Measurements from ENCODE around the gene MISP.
"Not testable (repeated sequence)": the region's sequence is repeated elsewhere in the genome, so short reads cannot be mapped to it uniquely, and the experiment has no call there.

Gene MISP

GRCh38 chr19:723714-724113 lies 27.2 kb upstream of the MISP start:
- no peak for DNase-seq (ENCODE audit: extremely low read depth in 1 of 2, low read depth in 1 of 2)

GRCh38 chr19:725461-726089 lies 25.3 kb upstream of the MISP start:
- DNase-seq (ENCODE audit: extremely low read depth in 1 of 2, low read depth in 1 of 2): no peak

- no peak for DNase-seq (ENCODE audit: extremely low read depth in 1 of 2, low read depth in 1 of 2)
These were observed 23.6 kb upstream of the MISP start for GRCh38 chr19:726993-727956.

GRCh38 chr19:728011-728410 lies 22.9 kb upstream of the MISP start:
- DNase-seq (ENCODE audit: extremely low read depth in 1 of 2, low read depth in 1 of 2): no peak

GRCh38 chr19:729564-729963 lies 21.3 kb upstream of the MISP start:
- DNase-seq (ENCODE audit: extremely low read depth in 1 of 2, low read depth in 1 of 2): not testable (repeated sequence)

- DNase-seq (ENCODE audit: extremely low read depth in 1 of 2, low read depth in 1 of 2): no peak
These were observed 20.8 kb upstream of the MISP start for GRCh38 chr19:729965-730668.

- DNase-seq (ENCODE audit: extremely low read depth in 1 of 2, low read depth in 1 of 2): no peak
These were observed 19.9 kb upstream of the MISP start for GRCh38 chr19:731000-731399.

- no peak for DNase-seq (ENCODE audit: extremely low read depth in 1 of 2, low read depth in 1 of 2)
These were observed 18.5 kb upstream of the MISP start for GRCh38 chr19:732148-733069.

- no peak for DNase-seq (ENCODE audit: extremely low read depth in 1 of 2, low read depth in 1 of 2)
These were observed 16.2 kb upstream of the MISP start for GRCh38 chr19:734716-735115.

- no peak for DNase-seq (ENCODE audit: extremely low read depth in 1 of 2, low read depth in 1 of 2)
These were observed 14.8 kb upstream of the MISP start for GRCh38 chr19:736125-736524.

GRCh38 chr19:737591-738093 lies 13.3 kb upstream of the MISP start:
- DNase-seq (ENCODE audit: extremely low read depth in 1 of 2, low read depth in 1 of 2): peak; percentile 20 to 32

- DNase-seq (ENCODE audit: extremely low read depth in 1 of 2, low read depth in 1 of 2): no peak
These were observed 12.3 kb upstream of the MISP start for GRCh38 chr19:738509-739128.

- DNase-seq (ENCODE audit: extremely low read depth in 1 of 2, low read depth in 1 of 2): no peak
These were observed 10.8 kb upstream of the MISP start for GRCh38 chr19:739998-740715.

- not testable (repeated sequence) for DNase-seq (ENCODE audit: extremely low read depth in 1 of 2, low read depth in 1 of 2)
These were observed 10.0 kb upstream of the MISP start for GRCh38 chr19:740816-741505.

GRCh38 chr19:741506-742131 lies 9.3 kb upstream of the MISP start:
- DNase-seq (ENCODE audit: extremely low read depth in 1 of 2, low read depth in 1 of 2): no peak

GRCh38 chr19:742540-743075 lies 8.3 kb upstream of the MISP start:
- no peak for DNase-seq (ENCODE audit: extremely low read depth in 1 of 2, low read depth in 1 of 2)

GRCh38 chr19:743168-743687 lies 7.7 kb upstream of the MISP start:
- DNase-seq (ENCODE audit: extremely low read depth in 1 of 2, low read depth in 1 of 2): no peak

GRCh38 chr19:745138-745537 lies 5.8 kb upstream of the MISP start:
- not testable (repeated sequence) for DNase-seq (ENCODE audit: extremely low read depth in 1 of 2, low read depth in 1 of 2)

Measured in stimulated activated CD8-positive, alpha-beta memory T cell treated with anti-CD3 and anti-CD28 coated beads, Interleukin-7, amount 100 ng/mL, for 48 hours (primary cell).